HPDE6-E6E7 (cell line): ENCODE data around the gene MITD1.
"Not testable (repeated sequence)": the region's sequence is repeated elsewhere in the genome, so short reads cannot be mapped to it uniquely, and the experiment has no call there.

ENCODE experiments used
- DNase-seq: peaks from one replicate; pipeline ENCODE4 v3.0.0; 2011; ENCODE audit warnings: missing footprints; ENCODE audit errors: extremely low spot score

Gene MITD1

GRCh38 chr2:99154643-99155536, 26.0 kb downstream of the MITD1 start, which contains the start of the genes LIPT1 and TSGA10:
TSS of gene LIPT1 (plus strand) at chr2:99154967. CDS start at chr2:99161958, 6,991 bp downstream.
TSS of gene TSGA10 (minus strand) at chr2:99154942. CDS start at chr2:99109439, 45,503 bp downstream.
- DNase-seq: peak; percentile 91

- peak; percentile 10 for DNase-seq
Observed at GRCh38 chr2:99153921-99154604, 26.8 kb downstream of the MITD1 start.

GRCh38 chr2:99152199-99152895, 28.5 kb downstream of the MITD1 start:
- DNase-seq: no peak

- DNase-seq: no peak
Observed at GRCh38 chr2:99150706-99151105, 30.2 kb downstream of the MITD1 start.

DNA sequence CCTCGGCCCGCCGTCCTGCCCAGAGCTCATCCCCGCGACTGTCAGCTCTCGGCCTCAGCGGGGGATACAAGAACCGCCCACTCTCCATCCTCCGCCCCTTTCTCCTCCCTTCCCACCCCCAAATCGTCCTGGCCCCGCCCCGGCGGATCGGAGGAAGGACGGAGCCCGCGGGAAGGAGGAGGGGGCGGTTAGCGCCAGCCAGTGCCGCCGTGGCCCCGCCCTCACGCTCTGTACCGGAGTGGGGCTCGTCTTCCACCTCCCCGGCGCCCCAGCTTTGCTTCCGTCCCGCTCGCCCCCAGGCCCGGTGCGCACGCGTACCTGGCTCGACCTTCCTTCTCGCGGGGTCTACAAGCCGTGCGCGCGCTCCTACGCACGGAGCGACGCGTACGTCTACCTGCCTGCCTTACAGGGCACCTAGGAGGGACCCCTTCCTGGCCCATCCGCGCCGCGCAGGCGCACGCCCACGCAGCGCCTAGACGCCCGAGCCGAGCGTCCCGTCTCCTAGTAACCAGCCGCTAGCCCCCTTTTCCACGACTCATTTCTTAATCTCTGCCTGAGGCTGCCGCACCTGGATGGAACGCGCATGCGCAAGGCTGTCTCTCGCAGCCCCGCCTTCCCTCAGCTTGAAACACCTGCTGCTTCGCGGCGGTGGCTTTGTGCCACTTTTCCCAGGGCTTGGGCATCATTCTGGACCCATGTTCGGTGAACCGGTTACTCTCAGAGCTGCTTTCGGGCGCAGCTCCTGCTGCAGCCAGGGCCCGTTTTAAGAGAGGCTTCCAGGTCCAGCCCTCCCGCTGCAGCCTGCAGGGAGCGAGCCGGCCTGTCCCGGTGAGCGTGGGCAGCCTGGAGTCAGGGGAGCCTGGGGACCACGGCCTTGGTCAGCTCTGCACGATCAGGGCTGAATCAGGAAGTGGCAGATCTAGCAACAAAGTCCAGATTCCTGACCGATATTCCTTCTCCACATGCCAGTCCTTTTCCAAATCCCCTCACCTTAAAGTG, 39.4 kb downstream of the MITD1 start, which contains the start of gene C2orf15:
Gene C2orf15 (plus strand): TSS at position 598 of the 999 bp plus-strand sequence. CDS start 8,852 bp downstream, outside the sequence.
- peak; percentile 82 for DNase-seq

GRCh38 chr2:99140860-99141109, 40.1 kb downstream of the MITD1 start:
- DNase-seq: no peak

DNA sequence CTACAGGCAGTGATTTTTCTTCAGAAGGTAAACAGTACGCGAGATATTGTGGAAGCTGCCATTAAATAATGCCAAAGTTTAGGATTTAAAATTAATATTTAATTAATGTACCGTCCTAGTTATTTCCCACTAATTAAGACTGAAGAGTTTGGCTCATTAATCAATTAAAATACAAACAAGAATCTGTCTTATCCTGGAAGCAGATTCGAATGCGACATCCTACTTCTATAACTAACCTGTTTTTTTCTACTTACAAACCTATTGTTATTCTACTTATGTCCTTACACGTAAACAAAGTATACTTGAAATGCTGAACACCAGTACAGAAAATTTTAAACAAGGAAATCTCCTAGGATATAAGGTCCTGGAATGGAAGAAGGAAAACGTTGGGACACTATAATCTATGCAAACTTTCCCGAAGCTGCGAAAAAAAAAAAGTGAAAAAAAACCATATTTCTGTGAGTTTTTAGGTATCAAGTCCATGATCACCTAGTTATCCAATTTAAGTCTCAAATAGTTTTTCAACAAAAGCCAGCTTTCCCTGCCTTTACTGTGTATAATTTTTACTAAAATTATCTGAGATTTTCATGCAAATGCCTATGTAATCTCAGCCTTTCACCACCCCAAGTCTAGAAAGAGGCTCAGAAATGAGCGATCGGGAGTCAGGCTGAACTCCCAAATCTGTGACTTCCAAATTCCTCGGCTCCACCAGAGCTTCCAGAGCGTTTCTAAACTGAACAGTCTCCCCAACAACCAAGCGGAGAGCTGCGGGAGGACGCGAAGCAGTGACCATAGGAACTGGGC, 40.6 kb downstream of the MITD1 start:
- DNase-seq: no peak

DNA sequence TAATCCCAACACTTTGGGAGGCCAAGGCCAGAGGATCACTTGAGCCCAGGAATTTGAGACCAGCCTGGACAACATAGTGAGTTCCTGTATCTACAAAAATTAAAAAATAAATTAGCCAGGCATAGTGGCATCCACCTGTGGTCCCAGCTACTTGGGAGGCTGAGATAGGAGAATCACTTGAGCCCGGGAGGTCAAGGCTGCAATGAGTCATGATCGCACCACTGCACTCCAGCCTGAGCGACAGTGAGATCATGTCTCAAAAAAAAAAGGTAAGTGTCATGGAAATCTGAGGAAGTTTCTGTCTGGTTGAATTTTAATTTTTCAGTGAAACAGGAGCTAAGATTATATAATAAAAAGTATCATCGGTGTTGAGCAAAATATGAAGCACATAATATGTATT, 41.9 kb downstream of the MITD1 start:
- no peak for DNase-seq

GRCh38 chr2:99135044-99135556, 45.8 kb downstream of the MITD1 start:
- not testable (repeated sequence) for DNase-seq

- DNase-seq: no peak
Observed at GRCh38 chr2:99127981-99128380, 52.9 kb downstream of the MITD1 start.
